ENCODE results near the gene C4A.
"Not testable (repeated sequence)": the region's sequence is repeated elsewhere in the genome, so short reads cannot be mapped to it uniquely, and the experiment has no call there.

The C4A gene

GRCh38 chr6:31981744-31982143 lies at the start of gene C4A:
Gene C4A (plus strand): TSS chr6:31982057. CDS start chr6:31982108, 51 bp downstream.
- not testable (repeated sequence) for DNase-seq (ENCODE audit: low read depth in 2 of 2)

- not testable (repeated sequence) for DNase-seq (ENCODE audit: low read depth in 2 of 2)
Measured at GRCh38 chr6:31932137-31932536, 49.7 kb upstream of the C4A start.

DNA sequence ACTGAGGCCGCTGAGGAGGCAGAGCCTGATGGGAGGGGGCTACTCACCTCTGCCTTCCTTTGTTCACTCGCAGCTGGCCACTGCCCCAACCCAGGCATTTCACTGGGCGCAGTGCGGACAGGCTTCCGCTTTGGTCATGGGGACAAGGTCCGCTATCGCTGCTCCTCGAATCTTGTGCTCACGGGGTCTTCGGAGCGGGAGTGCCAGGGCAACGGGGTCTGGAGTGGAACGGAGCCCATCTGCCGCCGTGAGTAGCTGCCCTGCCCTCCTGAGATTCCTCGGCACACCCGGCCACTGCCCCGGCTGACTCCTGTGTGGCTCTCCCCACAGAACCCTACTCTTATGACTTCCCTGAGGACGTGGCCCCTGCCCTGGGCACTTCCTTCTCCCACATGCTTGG lies 48.3 kb upstream of the C4A start:
- DNase-seq (ENCODE audit: low read depth in 2 of 2): no peak

GRCh38 chr6:31935021-31935420 lies 46.8 kb upstream of the C4A start:
- DNase-seq (ENCODE audit: low read depth in 2 of 2): no peak

DNA sequence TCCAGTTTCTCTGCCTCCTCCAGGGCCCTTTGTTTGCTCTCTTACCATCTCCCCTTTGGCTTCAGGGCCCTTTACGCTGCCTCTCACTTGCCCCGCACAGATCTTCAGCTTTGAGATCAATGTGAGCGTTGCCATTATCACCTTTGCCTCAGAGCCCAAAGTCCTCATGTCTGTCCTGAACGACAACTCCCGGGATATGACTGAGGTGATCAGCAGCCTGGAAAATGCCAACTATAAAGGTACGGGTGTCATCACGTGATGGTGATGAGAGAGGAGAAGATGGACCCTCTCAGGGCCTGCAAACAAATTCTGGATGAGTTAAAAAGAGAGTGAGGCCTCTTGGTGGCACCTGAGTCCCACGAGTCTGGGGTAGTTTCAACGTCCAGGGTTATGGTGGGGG lies 46.0 kb upstream of the C4A start:
- no peak for DNase-seq (ENCODE audit: low read depth in 2 of 2)

GRCh38 chr6:31940256-31940664 lies 41.6 kb upstream of the C4A start:
- no peak for DNase-seq (ENCODE audit: low read depth in 2 of 2)

- DNase-seq (ENCODE audit: low read depth in 2 of 2): no peak
Measured at GRCh38 chr6:31943742-31944141, 38.1 kb upstream of the C4A start.

- no peak for DNase-seq (ENCODE audit: low read depth in 2 of 2)
Measured at GRCh38 chr6:31945154-31945506, 36.7 kb upstream of the C4A start.

- peak; percentile 37 to 51 for DNase-seq (ENCODE audit: low read depth in 2 of 2)
Measured at GRCh38 chr6:31945507-31946369, 36.1 kb upstream of the C4A start, which contains the start of gene CFB. Gene CFB (plus strand): TSS chr6:31946095. CDS start chr6:31946222, 127 bp downstream.

DNA sequence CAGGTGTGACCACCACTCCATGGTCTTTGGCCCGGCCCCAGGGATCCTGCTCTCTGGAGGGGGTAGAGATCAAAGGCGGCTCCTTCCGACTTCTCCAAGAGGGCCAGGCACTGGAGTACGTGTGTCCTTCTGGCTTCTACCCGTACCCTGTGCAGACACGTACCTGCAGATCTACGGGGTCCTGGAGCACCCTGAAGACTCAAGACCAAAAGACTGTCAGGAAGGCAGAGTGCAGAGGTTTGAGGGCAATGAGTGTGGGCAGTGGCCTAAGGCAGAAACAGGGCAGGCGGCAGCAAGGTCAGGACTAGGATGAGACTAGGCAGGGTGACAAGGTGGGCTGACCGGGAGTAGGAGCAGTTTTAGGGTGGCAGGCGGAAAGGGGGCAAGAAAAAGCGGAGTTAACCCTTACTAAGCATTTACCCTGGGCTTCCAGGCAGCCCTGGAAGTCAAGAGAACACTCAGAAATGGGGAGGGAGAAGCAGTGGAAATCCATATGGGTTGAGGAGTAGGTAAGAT lies 35.4 kb upstream of the C4A start:
- DNase-seq (ENCODE audit: low read depth in 2 of 2): no peak

GRCh38 chr6:31947070-31947675 lies 34.7 kb upstream of the C4A start:
- DNase-seq (ENCODE audit: low read depth in 2 of 2): no peak

- DNase-seq (ENCODE audit: low read depth in 2 of 2): no peak
Measured at GRCh38 chr6:31947864-31948263, 34.0 kb upstream of the C4A start.

GRCh38 chr6:31948306-31948705 lies 33.6 kb upstream of the C4A start:
- no peak for DNase-seq (ENCODE audit: low read depth in 2 of 2)

DNA sequence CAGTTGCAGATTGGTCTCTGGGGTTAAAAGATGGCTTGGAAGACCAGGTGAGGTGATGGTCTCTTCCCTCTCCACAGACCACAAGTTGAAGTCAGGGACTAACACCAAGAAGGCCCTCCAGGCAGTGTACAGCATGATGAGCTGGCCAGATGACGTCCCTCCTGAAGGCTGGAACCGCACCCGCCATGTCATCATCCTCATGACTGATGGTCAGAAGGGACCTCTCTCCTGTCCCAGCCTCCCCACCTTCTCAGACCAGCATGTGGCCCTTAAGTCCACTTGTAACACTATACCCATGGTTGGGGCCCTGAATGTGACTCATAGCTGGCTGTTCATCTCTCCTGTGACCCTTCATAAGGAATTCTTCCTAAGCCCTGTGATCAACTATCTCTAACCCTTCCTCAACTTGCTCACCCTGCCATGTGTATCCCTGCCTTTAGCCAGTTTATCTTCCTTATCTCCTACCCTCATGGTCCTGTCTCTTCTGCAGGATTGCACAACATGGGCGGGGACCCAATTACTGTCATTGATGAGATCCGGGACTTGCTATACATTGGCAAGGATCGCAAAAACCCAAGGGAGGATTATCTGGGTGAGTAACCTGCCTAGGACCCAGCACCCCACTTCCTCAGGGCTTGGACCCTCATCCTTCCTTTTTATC lies 33.0 kb upstream of the C4A start:
- no peak for DNase-seq (ENCODE audit: low read depth in 2 of 2)

DNA sequence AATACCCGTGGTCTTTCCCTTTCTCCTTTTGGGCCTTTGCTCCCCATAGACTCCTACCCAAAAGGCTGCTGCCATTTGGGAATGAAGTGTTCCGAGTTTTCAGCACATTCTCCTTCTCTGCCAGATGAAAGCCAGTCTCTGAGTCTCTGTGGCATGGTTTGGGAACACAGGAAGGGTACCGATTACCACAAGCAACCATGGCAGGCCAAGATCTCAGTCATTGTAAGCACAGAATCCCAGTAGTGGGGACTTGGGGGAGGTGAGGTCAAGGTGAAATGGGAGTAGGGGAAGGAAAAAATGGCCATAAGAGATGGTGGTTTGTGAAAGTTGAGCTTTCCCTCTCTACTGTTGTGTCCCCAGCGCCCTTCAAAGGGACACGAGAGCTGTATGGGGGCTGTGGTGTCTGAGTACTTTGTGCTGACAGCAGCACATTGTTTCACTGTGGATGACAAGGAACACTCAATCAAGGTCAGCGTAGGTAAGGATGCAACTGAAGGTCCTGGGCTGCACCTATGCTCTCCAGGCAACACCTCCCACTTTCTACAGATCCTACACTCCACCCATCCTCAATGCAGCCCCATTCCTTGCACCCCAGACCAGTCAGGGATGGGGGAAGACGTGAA lies 31.8 kb upstream of the C4A start:
- DNase-seq (ENCODE audit: low read depth in 2 of 2): no peak

- no peak for DNase-seq (ENCODE audit: low read depth in 2 of 2)
Measured at GRCh38 chr6:31952140-31952805, 29.6 kb upstream of the C4A start.

GRCh38 chr6:31952890-31953289 lies 29.0 kb upstream of the C4A start:
- no peak for DNase-seq (ENCODE audit: low read depth in 2 of 2)

DNA sequence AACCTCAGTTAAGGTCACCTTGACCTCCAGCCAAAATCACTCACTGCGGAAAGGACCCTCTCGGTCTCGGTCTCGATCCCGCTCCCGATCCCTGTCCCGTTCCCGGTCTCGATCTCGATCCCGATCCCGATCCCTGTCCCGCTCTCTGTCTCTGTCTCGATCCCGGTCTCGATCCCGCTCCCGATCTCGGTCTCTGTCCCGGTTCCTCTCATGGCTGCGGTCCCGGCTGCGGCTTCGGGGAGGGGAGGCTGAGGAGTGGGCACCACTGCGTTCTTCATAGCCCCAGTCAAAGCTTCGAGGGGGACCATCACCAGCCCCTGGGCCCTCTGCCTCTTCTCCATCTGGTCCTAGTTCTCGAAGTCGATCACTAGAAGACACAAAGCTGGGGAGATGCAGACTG lies 27.3 kb upstream of the C4A start:
- no peak for DNase-seq (ENCODE audit: low read depth in 2 of 2)

DNA sequence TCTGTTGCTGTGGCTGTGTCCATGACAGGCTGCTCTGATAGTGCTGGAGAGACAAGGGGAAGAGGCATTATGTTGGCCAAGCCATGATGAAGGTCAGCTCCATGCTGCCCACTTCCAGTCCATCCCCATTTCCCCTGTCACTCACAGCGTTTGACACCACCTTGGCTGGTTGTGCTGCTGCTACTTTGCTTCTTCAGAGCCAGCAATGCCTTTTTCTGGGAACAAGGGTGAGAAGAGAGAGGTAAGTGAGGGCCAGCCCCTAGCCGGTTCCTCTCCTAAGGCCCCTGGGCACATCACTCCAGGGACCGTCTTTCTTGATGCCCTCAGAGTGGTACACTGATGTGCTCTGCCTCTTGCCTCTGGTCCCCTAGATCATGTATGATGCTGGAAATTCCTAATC lies 25.1 kb upstream of the C4A start:
- no peak for DNase-seq (ENCODE audit: low read depth in 2 of 2)

- DNase-seq (ENCODE audit: low read depth in 2 of 2): no peak
Measured at GRCh38 chr6:31958412-31958740, 23.5 kb upstream of the C4A start.

Measured in fibroblast of skin of left biceps (primary cell).